H9 (cell line): ENCODE measurements around the gene RAP1GAP2. TPM values are rescaled to one million over a fixed set of nuclear protein-coding genes. Genes with fewer than 3 reads are reported as not detected.

ENCODE experiments used
- DNase-seq: peaks from one replicate; pipeline ENCODE4 v3.0.0-alpha.2; 2017
- H2AFZ ChIP-seq: one replicate; pipeline ENCODE4 v1.6.1; 2013; ENCODE audit warnings: mild to moderate bottlenecking, low read length, control low read depth, moderate library complexity
- H2AK5ac ChIP-seq: 2 replicates; pipeline ENCODE4 v1.6.1; 2013; ENCODE audit warnings: low read length, control low read depth, mixed read lengths; ENCODE audit not compliant: insufficient read length
- H2BK120ac ChIP-seq: one replicate; pipeline ENCODE4 v1.6.1; 2013; ENCODE audit warnings: low read depth, mild to moderate bottlenecking, low read length, control low read depth, inconsistent platforms; ENCODE audit not compliant: poor library complexity, severe bottlenecking
- H2BK12ac ChIP-seq: 2 replicates; pipeline ENCODE4 v1.6.1; 2013; ENCODE audit warnings: low read length, control low read depth, mixed read lengths, low read depth; ENCODE audit not compliant: insufficient read length
- H2BK15ac ChIP-seq: 2 replicates; pipeline ENCODE4 v1.6.1; 2013; ENCODE audit warnings: low read depth, low read length, control low read depth
- H2BK20ac ChIP-seq: one replicate; pipeline ENCODE4 v1.6.1; 2013; ENCODE audit warnings: low read depth, mild to moderate bottlenecking, low read length, control low read depth, inconsistent platforms; ENCODE audit not compliant: poor library complexity, severe bottlenecking
- H2BK5ac ChIP-seq: 2 replicates; pipeline ENCODE4 v1.6.1; 2013; ENCODE audit warnings: low read length, control low read depth, mixed read lengths; ENCODE audit not compliant: insufficient read length
- H3K14ac ChIP-seq: 2 replicates; pipeline ENCODE4 v1.6.1; 2013; ENCODE audit warnings: low read length, control low read depth; ENCODE audit not compliant: insufficient read depth
- H3K18ac ChIP-seq: 2 replicates; pipeline ENCODE4 v1.6.1; 2013; ENCODE audit warnings: low read depth, mild to moderate bottlenecking, mixed read lengths, low read length, control low read depth; ENCODE audit not compliant: insufficient read length
- H3K23ac ChIP-seq: 2 replicates; pipeline ENCODE4 v1.6.1; 2013; ENCODE audit warnings: low read length, control low read depth, mixed read lengths, low read depth; ENCODE audit not compliant: insufficient read length
- H3K23me2 ChIP-seq: 2 replicates; pipeline ENCODE4 v1.6.1; 2013; ENCODE audit warnings: low read depth, mild to moderate bottlenecking, mixed read lengths, low read length, control low read depth; ENCODE audit not compliant: insufficient read length, poor library complexity, severe bottlenecking
- H3K27ac ChIP-seq: 2 replicates; pipeline ENCODE4 v1.5.1; 2013; ENCODE audit warnings: low read length, control low read depth, mixed read lengths, low read depth; ENCODE audit not compliant: insufficient read length
- H3K27me3 ChIP-seq: 2 replicates; pipeline ENCODE4 v1.6.1; 2013; ENCODE audit warnings: low read length, control low read depth, inconsistent platforms; ENCODE audit not compliant: insufficient read depth
- H3K4ac ChIP-seq: 2 replicates; pipeline ENCODE4 v1.6.1; 2013; ENCODE audit warnings: low read depth, mild to moderate bottlenecking, control low read depth, inconsistent platforms, low read length, moderate library complexity
- H3K4me1 ChIP-seq: 2 replicates; pipeline ENCODE4 v1.6.1; 2013; ENCODE audit warnings: low read length, control low read depth, inconsistent platforms; ENCODE audit not compliant: insufficient read depth
- H3K4me2 ChIP-seq: 2 replicates; pipeline ENCODE4 v1.6.1; 2013; ENCODE audit warnings: low read length, control low read depth, mixed read lengths; ENCODE audit not compliant: insufficient read length, insufficient read depth
- H3K56ac ChIP-seq: 2 replicates; pipeline ENCODE4 v1.6.1; 2013; ENCODE audit warnings: low read depth, mild to moderate bottlenecking, mixed read lengths, low read length, control low read depth; ENCODE audit not compliant: insufficient read length
- H3K79me1 ChIP-seq: 2 replicates; pipeline ENCODE4 v1.6.1; 2013; ENCODE audit warnings: low read depth, mild to moderate bottlenecking, moderate library complexity, low read length, control low read depth, inconsistent platforms; ENCODE audit not compliant: insufficient read depth, poor library complexity, severe bottlenecking
- H3K79me2 ChIP-seq: 2 replicates; pipeline ENCODE4 v1.6.1; 2013; ENCODE audit warnings: low read length, control low read depth, inconsistent platforms; ENCODE audit not compliant: insufficient read depth
- H3K9ac ChIP-seq: 2 replicates; pipeline ENCODE4 v1.6.1; 2013; ENCODE audit warnings: low read length, control low read depth, mixed read lengths; ENCODE audit not compliant: insufficient read length; ENCODE audit errors: extremely low read depth
- H3K9me3 ChIP-seq: one replicate; pipeline ENCODE4 v1.6.1; 2013; ENCODE audit warnings: low read depth, low read length, inconsistent platforms; ENCODE audit not compliant: control insufficient read depth
- H3T11ph ChIP-seq: one replicate; pipeline ENCODE4 v1.6.1; 2013; ENCODE audit warnings: mild to moderate bottlenecking, low read length, control low read depth, inconsistent platforms
- H4K20me1 ChIP-seq: one replicate; pipeline ENCODE4 v1.6.1; 2013; ENCODE audit not compliant: control insufficient read depth, insufficient read length, insufficient read depth
- H4K5ac ChIP-seq: 2 replicates; pipeline ENCODE4 v1.6.1; 2013; ENCODE audit warnings: low read depth, mild to moderate bottlenecking, mixed read lengths, low read length, control low read depth; ENCODE audit not compliant: insufficient read length
- H4K8ac ChIP-seq: replicated peaks from 2 replicates; pipeline ENCODE4 v1.6.1; 2013; ENCODE audit warnings: low read length, control low read depth, mixed read lengths, low read depth; ENCODE audit not compliant: insufficient read length
- H4K91ac ChIP-seq: 2 replicates; pipeline ENCODE4 v1.6.1; 2013; ENCODE audit warnings: low read depth, mild to moderate bottlenecking, moderate library complexity, mixed read lengths, low read length, control low read depth; ENCODE audit not compliant: insufficient read length
- H3K27ac Mint-ChIP-seq, 3 experiments: 2 replicates in 2 of 3; 3 replicates in 1 of 3; pipeline ENCODE4 v1.8.0; 2020 to 2021; ENCODE audit warnings: mixed read lengths in 3 of 3, mild to moderate bottlenecking in 1 of 3, moderate library complexity in 1 of 3
- H3K27me3 Mint-ChIP-seq: 2 replicates; pipeline ENCODE4 v1.8.0; 2021; ENCODE audit warnings: low read depth, mild to moderate bottlenecking, moderate library complexity, mixed read lengths
- H3K36me3 Mint-ChIP-seq, 3 experiments: 2 replicates in 2 of 3; 3 replicates in 1 of 3; pipeline ENCODE4 v1.8.0; 2020 to 2021; ENCODE audit warnings: low read depth in 3 of 3, mixed read lengths in 3 of 3; ENCODE audit not compliant: insufficient read depth in 1 of 3
- H3K4me1 Mint-ChIP-seq, 2 experiments: 2 replicates each; pipeline ENCODE4 v1.8.0; 2020; ENCODE audit warnings: mixed read lengths in 2 of 2
- H3K4me3 Mint-ChIP-seq, 2 experiments: 2 replicates in 1 of 2; 3 replicates in 1 of 2; pipeline ENCODE4 v1.8.0; 2020 to 2021; ENCODE audit warnings: mild to moderate bottlenecking in 2 of 2, mixed read lengths in 2 of 2, moderate library complexity in 1 of 2
- H3K9me3 Mint-ChIP-seq, 2 experiments: 2 replicates in 1 of 2; 3 replicates in 1 of 2; pipeline ENCODE4 v1.8.0; 2020; ENCODE audit warnings: mild to moderate bottlenecking in 2 of 2, mixed read lengths in 2 of 2, moderate library complexity in 1 of 2
- WGBS: extraction: QIAGEN DNeasy Blood & Tissue Kit; methylation state at CpG from one replicate; pipeline ENCODE4 v1.1.7; 2013; ENCODE audit warnings: missing lambda C conversion rate, low lambda C conversion rate, mixed read lengths; ENCODE audit not compliant: insufficient read length; ENCODE audit errors: extremely low coverage; 5-methylcytosine and 5-hydroxymethylcytosine counted together
- total RNA-seq: library from RNA; stranded (reverse); gene quantifications from 2 replicates; pipeline ENCODE4 v1.2.1, GENCODE V29; 2021
- TF ChIP-seq, protein P1 (sequence below): fragments of 200-600 bp; sonication (generic); conservative IDR thresholded peaks from 3 replicates; pipeline ENCODE4 v1.8.0; 2021; ENCODE audit warnings: antibody characterized with exemption, mild to moderate bottlenecking

RAP1GAP2 gene
- total RNA-seq, 1 experiment from 2014 or later, result 33.8 TPM

DNA sequence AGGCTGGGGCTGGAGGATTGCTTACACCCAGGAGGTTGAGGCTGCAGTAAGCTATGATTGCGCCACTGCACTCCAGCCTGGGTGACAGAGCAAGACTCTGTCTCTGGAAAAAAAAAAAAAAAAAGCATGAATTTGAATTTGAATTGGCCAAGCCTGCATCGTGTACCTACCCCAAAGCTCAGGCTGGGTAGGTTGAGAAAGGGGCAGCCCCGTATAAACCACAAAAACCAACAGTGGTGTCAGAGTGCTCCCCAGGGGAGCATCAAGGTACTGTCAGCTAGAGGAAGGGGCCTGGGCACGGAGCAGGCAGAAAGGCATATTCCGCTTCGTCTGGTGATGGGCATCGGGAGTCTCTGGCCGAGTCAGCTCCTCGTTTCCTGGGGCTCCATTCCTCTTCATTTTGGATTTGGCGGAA, 40.9 kb downstream of the RAP1GAP2 start:
- H4K5ac ChIP-seq, result no peak overlapping the region
- H3K9ac ChIP-seq, result no peak overlapping the region
- no peaks in the 10 kb centered on the region for H3K27me3 ChIP-seq
- H3K4me3 Mint-ChIP-seq, result no peak overlapping the region
- H3K14ac ChIP-seq, result no peak overlapping the region
- no peaks in the 10 kb centered on the region for H3K27me3 Mint-ChIP-seq
- H3K79me2 ChIP-seq, result no peaks in the 10 kb centered on the region
- H3K27ac ChIP-seq, result no peak overlapping the region
- H3K9me3 ChIP-seq, result no peaks in the 10 kb centered on the region
- no peak overlapping the region for H2AFZ ChIP-seq
- peaks cover 0 to 6% of the 10 kb centered on the region in 2 experiments; a peak in 2 of 4 replicates for H3K4me1 Mint-ChIP-seq
- H3K27ac Mint-ChIP-seq, result no peak overlapping the region; a peak in 1 of 7 replicates
- no peak overlapping the region for H3K18ac ChIP-seq
- no peaks in the 10 kb centered on the region for H3K9me3 Mint-ChIP-seq
- H2BK5ac ChIP-seq, result no peak overlapping the region
- H3K23me2 ChIP-seq, result no peaks in the 10 kb centered on the region
- no peak overlapping the region for H2BK15ac ChIP-seq
- H3K23ac ChIP-seq, result no peak overlapping the region
- H4K20me1 ChIP-seq, result no peaks in the 10 kb centered on the region
- no CpG with 5 or more reads among the region's 10 CpGs for WGBS
- H2BK12ac ChIP-seq, result no peak overlapping the region
- H3K56ac ChIP-seq, result no peak overlapping the region
- H3K4me1 ChIP-seq, result no peaks in the 10 kb centered on the region
- H3K4ac ChIP-seq, result no peak overlapping the region
- no peak for DNase-seq
- H2AK5ac ChIP-seq, result no peak overlapping the region
- no peak overlapping the region for H3K4me2 ChIP-seq
- no peak overlapping the region for H4K8ac ChIP-seq
- H3T11ph ChIP-seq, result no peak overlapping the region
- no peaks in the 10 kb centered on the region for H3K79me1 ChIP-seq
- no peaks in the 10 kb centered on the region for H3K36me3 Mint-ChIP-seq
- TF ChIP-seq, protein P1, sequence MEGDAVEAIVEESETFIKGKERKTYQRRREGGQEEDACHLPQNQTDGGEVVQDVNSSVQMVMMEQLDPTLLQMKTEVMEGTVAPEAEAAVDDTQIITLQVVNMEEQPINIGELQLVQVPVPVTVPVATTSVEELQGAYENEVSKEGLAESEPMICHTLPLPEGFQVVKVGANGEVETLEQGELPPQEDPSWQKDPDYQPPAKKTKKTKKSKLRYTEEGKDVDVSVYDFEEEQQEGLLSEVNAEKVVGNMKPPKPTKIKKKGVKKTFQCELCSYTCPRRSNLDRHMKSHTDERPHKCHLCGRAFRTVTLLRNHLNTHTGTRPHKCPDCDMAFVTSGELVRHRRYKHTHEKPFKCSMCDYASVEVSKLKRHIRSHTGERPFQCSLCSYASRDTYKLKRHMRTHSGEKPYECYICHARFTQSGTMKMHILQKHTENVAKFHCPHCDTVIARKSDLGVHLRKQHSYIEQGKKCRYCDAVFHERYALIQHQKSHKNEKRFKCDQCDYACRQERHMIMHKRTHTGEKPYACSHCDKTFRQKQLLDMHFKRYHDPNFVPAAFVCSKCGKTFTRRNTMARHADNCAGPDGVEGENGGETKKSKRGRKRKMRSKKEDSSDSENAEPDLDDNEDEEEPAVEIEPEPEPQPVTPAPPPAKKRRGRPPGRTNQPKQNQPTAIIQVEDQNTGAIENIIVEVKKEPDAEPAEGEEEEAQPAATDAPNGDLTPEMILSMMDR, result no peak; the same call in 2 of the 3 replicates
- H2BK120ac ChIP-seq, result no peak overlapping the region
- no peak overlapping the region for H4K91ac ChIP-seq
- no peak overlapping the region for H2BK20ac ChIP-seq
